ENCODE measurements around the gene MUC12.

DNA sequence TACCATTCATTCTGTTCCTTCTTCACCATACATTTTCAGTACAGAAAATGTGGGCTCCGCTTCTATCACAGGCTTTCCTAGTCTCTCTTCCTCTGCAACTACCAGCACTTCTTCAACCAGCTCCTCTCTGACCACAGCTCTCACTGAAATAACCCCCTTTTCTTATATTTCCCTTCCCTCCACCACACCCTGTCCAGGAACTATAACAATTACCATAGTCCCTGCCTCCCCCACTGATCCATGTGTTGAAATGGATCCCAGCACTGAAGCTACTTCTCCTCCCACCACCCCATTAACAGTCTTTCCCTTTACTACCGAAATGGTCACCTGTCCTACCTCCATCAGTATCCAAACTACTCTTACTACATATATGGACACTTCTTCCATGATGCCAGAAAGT lies 9.5 kb upstream of the MUC12 start:
- no peak for TF ChIP-seq POLR2A (IDR thresholded peaks at IDR 0.05)
- TF ChIP-seq, protein P1, sequence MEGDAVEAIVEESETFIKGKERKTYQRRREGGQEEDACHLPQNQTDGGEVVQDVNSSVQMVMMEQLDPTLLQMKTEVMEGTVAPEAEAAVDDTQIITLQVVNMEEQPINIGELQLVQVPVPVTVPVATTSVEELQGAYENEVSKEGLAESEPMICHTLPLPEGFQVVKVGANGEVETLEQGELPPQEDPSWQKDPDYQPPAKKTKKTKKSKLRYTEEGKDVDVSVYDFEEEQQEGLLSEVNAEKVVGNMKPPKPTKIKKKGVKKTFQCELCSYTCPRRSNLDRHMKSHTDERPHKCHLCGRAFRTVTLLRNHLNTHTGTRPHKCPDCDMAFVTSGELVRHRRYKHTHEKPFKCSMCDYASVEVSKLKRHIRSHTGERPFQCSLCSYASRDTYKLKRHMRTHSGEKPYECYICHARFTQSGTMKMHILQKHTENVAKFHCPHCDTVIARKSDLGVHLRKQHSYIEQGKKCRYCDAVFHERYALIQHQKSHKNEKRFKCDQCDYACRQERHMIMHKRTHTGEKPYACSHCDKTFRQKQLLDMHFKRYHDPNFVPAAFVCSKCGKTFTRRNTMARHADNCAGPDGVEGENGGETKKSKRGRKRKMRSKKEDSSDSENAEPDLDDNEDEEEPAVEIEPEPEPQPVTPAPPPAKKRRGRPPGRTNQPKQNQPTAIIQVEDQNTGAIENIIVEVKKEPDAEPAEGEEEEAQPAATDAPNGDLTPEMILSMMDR (IDR thresholded peaks at IDR 0.05), result no peak

Data from esophagus squamous epithelium (tissue), 4 donors.